ENCODE measurements around the gene TXNDC15.

GRCh38 chr5:134864707-134865106 lies 9.5 kb upstream of the TXNDC15 start:
- TF ChIP-seq CTCF (conservative IDR thresholded peaks at IDR 0.05 in 1 of 2, IDR thresholded peaks at IDR 0.05 in 1 of 2; ENCODE audit: low read depth in 1 of 2, low read length in 2 of 2): no peak
- TF ChIP-seq EZH2 (IDR thresholded peaks at IDR 0.05; ENCODE audit: low read length, missing control alignments): no peak
